Upper lobe of left lung (tissue), 4 donors: ENCODE data around the gene C6orf141.

Experiments
- EP300 ChIP-seq, 4 donors: sonication (generic); formaldehyde crosslinking; IDR thresholded peaks; one replicate each; pipeline ENCODE4 v1.5.1; 2017; ENCODE audit warnings: antibody characterized with exemption in 4 of 4, control low read depth in 2 of 4
- POLR2AphosphoS5 ChIP-seq, 2 donors: sonication (generic); formaldehyde crosslinking; IDR thresholded peaks; one replicate each; pipeline ENCODE4 v1.5.1; 2017; ENCODE audit warnings: antibody characterized with exemption in 2 of 2
- TF ChIP-seq, protein P1 (sequence below), 6 experiments: fragments of 450-650 bp in 4 of 6; fragments of 200-600 bp in 2 of 6; sonication (generic) in 2 of 6; IDR thresholded peaks; one replicate each; pipeline ENCODE4 v1.5.1; 2016 to 2019; ENCODE audit warnings: antibody characterized with exemption in 6 of 6

DNA sequence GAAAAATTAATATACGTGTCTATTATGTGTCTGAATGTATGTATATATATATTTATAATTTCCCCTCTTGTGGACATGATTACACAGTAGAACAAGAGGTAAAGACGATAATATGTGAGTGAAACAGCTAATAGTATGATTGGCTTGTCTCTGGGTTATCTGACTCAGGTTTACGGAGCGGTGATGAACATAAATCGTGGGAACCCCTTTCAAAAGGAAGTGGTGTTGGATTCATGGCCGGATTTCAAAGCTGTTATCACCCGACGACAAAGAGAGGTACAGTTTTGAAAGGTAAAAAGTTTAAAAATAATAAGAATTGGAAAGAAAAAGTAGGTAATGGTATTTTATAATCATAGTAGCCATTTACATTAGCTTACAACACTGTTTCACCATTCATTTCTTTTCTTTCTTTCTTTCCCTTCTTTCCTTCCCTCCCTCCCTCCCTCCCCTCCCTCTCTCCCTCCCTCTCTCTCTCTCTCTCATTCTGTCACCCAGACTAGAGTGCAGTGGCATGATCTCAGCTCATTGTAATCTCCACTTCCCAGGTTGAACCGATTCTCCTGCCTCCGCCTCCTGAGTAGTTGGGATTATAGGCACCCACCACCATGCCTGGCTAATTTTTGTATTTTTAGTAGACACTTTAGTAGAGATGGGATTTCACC, 34.9 kb upstream of the C6orf141 start:
- TF ChIP-seq, protein P1, sequence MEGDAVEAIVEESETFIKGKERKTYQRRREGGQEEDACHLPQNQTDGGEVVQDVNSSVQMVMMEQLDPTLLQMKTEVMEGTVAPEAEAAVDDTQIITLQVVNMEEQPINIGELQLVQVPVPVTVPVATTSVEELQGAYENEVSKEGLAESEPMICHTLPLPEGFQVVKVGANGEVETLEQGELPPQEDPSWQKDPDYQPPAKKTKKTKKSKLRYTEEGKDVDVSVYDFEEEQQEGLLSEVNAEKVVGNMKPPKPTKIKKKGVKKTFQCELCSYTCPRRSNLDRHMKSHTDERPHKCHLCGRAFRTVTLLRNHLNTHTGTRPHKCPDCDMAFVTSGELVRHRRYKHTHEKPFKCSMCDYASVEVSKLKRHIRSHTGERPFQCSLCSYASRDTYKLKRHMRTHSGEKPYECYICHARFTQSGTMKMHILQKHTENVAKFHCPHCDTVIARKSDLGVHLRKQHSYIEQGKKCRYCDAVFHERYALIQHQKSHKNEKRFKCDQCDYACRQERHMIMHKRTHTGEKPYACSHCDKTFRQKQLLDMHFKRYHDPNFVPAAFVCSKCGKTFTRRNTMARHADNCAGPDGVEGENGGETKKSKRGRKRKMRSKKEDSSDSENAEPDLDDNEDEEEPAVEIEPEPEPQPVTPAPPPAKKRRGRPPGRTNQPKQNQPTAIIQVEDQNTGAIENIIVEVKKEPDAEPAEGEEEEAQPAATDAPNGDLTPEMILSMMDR (IDR thresholded peaks at IDR 0.05) = no peak
- TF ChIP-seq POLR2AphosphoS5 (IDR thresholded peaks at IDR 0.05) (no peak), EP300 (IDR thresholded peaks at IDR 0.05) (no peak)
